GM12891 (cell line): ENCODE data around the gene TRPC4.

Source experiments
- PAX5 ChIP-seq: IDR thresholded peaks from 2 replicates; pipeline ENCODE4 v1.6.1; 2011; ENCODE audit warnings: low read length, moderate library complexity, mild to moderate bottlenecking; ENCODE audit not compliant: insufficient read depth, severe bottlenecking
- POLR2A ChIP-seq: IDR thresholded peaks from 2 replicates; pipeline ENCODE4 v1.6.1; 2011; ENCODE audit warnings: low read depth, low read length, control low read depth
- POLR2AphosphoS5 ChIP-seq: IDR thresholded peaks from 2 replicates; pipeline ENCODE4 v1.6.1; 2011; ENCODE audit warnings: low read depth, low read length, control low read depth
- POU2F2 ChIP-seq: IDR thresholded peaks from 2 replicates; pipeline ENCODE4 v1.6.1; 2011; ENCODE audit warnings: low read depth, mild to moderate bottlenecking, control low read depth, low read length, moderate library complexity
- SPI1 ChIP-seq: IDR thresholded peaks from 2 replicates; pipeline ENCODE4 v1.6.1; 2011; ENCODE audit warnings: low read depth, low read length, control low read depth
- TAF1 ChIP-seq: IDR thresholded peaks from 2 replicates; pipeline ENCODE4 v1.6.1; 2011; ENCODE audit warnings: low read depth, low read length, control low read depth

DNA sequence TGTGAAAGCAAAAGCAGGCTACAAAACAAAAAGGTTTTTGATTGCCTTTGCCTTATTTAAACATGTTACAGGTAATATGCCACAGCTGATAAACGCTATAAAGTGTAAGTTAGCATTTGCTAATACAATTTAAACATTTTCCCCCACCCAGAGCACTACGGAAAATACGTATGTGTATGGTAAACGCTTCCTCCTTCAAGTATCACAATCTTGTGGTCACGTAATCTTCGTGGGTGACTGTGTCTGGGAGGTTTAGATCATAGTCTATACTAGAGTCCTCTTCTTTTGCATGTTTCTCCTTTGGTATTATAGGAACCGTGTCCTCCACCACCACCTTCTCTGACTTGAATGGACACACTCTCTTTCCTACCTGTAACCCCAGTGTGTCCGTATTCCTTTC, 232.9 kb downstream of the TRPC4 start:
- TF ChIP-seq POLR2A (no peak), TAF1 (no peak), POLR2AphosphoS5 (no peak), PAX5 (no peak), POU2F2 (no peak), SPI1 (no peak)
